ENCODE results near the gene PHYH.
"Not testable (repeated sequence)": the region's sequence is repeated elsewhere in the genome, so short reads cannot be mapped to it uniquely, and the experiment has no call there.

- not testable (repeated sequence) for TF ChIP-seq CTCF, POLR2A (IDR thresholded peaks at IDR 0.05)
Measured at GRCh38 chr10:13276146-13276545, 23.7 kb downstream of the PHYH start.

All from heart left ventricle (tissue), 13 donors.